GM12892 (cell line): Measurements from ENCODE around the gene SPATA32.
A peak's percentile ranks its signal among the peaks of the same experiment; 100 is the strongest.

Experiments used
- DNase-seq: peaks from one replicate; pipeline ENCODE4 v3.0.0; 2011; ENCODE audit not compliant: insufficient read length
- FAIRE-seq: peaks from 2 replicates; lab custom pipeline; 2011; peaks lifted over from hg19 to GRCh38; lab: Jason Lieb, UNC
- POLR2A ChIP-seq: IDR thresholded peaks from 2 replicates; pipeline ENCODE4 v1.6.1; 2011; ENCODE audit warnings: low read depth, low read length, control low read depth
- POLR2AphosphoS5 ChIP-seq: IDR thresholded peaks from 2 replicates; pipeline ENCODE4 v1.6.1; 2011; ENCODE audit warnings: low read depth, low read length, control low read depth
- TAF1 ChIP-seq: IDR thresholded peaks from 2 replicates; pipeline ENCODE4 v1.6.1; 2011; ENCODE audit warnings: low read depth, mild to moderate bottlenecking, control low read depth, low read length, borderline replicate concordance

Gene SPATA32

GRCh38 chr17:45248132-45248957, 13.5 kb downstream of the SPATA32 start:
- peak; percentile 76 for FAIRE-seq
- peak; percentile 95 for DNase-seq
- TF ChIP-seq POLR2A (peak; percentile 66; the same call in 1 of the 2 replicates), TAF1 (peak; percentile 15; the same call in 1 of the 2 replicates), POLR2AphosphoS5 (0 out of 2 replicates have a peak, but pooled peaks have one; percentile 26)

GRCh38 chr17:45247429-45248131, 14.3 kb downstream of the SPATA32 start:
- peak; percentile 95 for FAIRE-seq
- peak; percentile 49; the same call in 1 of the 2 replicates for TF ChIP-seq POLR2A
- no peak; the same call in 1 of the 2 replicates for TF ChIP-seq POLR2AphosphoS5
- no peak for TF ChIP-seq TAF1
- DNase-seq: peak; percentile 100

- FAIRE-seq (no peak), DNase-seq (no peak)
- TF ChIP-seq POLR2AphosphoS5: no peak
- no peak for TF ChIP-seq TAF1
- no peak; the same call in 1 of the 2 replicates for TF ChIP-seq POLR2A
These were observed 14.9 kb downstream of the SPATA32 start for GRCh38 chr17:45246861-45247428.

- DNase-seq (no peak), FAIRE-seq (no peak)
- TF ChIP-seq POLR2A (no peak; the same call in 1 of the 2 replicates), POLR2AphosphoS5 (no peak), TAF1 (no peak)
These were observed 15.6 kb downstream of the SPATA32 start for GRCh38 chr17:45246338-45246737.

- DNase-seq (no peak), FAIRE-seq (no peak)
- TF ChIP-seq TAF1 (no peak), POLR2A (0 out of 2 replicates have a peak, but pooled peaks have one; percentile 37)
These were observed 16.9 kb downstream of the SPATA32 start for GRCh38 chr17:45244725-45245656.

GRCh38 chr17:45243750-45244149, 18.1 kb downstream of the SPATA32 start:
- FAIRE-seq (no peak), DNase-seq (no peak)
- TF ChIP-seq POLR2A (no peak), POLR2AphosphoS5 (no peak), TAF1 (no peak)

- no peak for DNase-seq
- TF ChIP-seq POLR2AphosphoS5 (no peak), POLR2A (no peak), TAF1 (no peak)
- FAIRE-seq: no peak
These were observed 19.9 kb downstream of the SPATA32 start for GRCh38 chr17:45242029-45242414.

GRCh38 chr17:45241328-45242028, 20.4 kb downstream of the SPATA32 start:
- no peak for FAIRE-seq
- DNase-seq: no peak
- TF ChIP-seq TAF1 (no peak), POLR2AphosphoS5 (no peak), POLR2A (no peak)

GRCh38 chr17:45240905-45241327, 21.0 kb downstream of the SPATA32 start:
- FAIRE-seq (no peak), DNase-seq (no peak)
- no peak for TF ChIP-seq POLR2A
- TF ChIP-seq POLR2AphosphoS5: no peak
- no peak for TF ChIP-seq TAF1

GRCh38 chr17:45238155-45238774, 23.6 kb downstream of the SPATA32 start:
- no peak for FAIRE-seq
- no peak for DNase-seq
- TF ChIP-seq POLR2AphosphoS5 (no peak), POLR2A (0 out of 2 replicates have a peak, but pooled peaks have one; percentile 14), TAF1 (no peak)
